GM12873 (cell line): ENCODE results near the gene TCF12.

ENCODE experiments used
- CTCF ChIP-seq: IDR thresholded peaks from 2 replicates; pipeline ENCODE4 v1.5.1; 2012; ENCODE audit warnings: low read depth, mild to moderate bottlenecking, moderate library complexity, low read length, control low read depth; ENCODE audit not compliant: insufficient read depth; ENCODE audit errors: missing control alignments

Gene TCF12

GRCh38 chr15:57321973-57322601 is 403.6 kb downstream of the TCF12 start:
- TF ChIP-seq CTCF, result no peak

DNA sequence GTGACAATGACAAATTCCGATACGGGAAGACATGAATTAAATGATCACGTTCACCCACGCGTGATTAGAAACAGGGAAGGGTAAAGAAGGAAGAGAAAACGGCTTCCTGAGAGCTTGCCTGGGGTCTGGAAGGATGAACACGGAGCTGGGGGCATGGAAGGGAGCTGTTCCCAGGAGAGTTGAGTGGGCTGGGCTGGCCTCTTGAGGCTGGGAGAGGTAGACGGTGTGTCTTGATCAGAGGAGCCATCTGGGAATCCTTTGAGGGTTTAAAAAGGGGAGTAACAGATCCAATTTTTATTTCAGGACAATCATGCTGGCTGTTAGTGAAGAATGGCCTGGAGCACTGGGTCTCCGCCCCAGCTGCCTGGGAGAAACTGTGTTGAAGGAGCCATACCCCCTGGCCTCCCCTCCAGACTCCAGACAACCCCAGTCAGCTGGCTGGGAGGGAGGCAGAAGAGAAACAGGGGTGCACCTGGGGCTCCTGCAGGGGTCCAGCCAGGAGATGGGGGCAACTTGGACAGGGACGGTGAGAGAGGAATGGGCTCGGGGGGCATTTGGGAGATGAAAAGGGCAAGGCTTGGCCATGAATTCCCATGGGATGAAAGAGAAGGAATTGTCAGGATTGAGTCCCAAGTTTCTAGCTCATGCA is 404.3 kb downstream of the TCF12 start:
- no peak for TF ChIP-seq CTCF

- TF ChIP-seq CTCF, result no peak
Observed at GRCh38 chr15:57323299-57323805, 404.9 kb downstream of the TCF12 start.

GRCh38 chr15:57323806-57324589 is 405.6 kb downstream of the TCF12 start:
- TF ChIP-seq CTCF, result no peak

DNA sequence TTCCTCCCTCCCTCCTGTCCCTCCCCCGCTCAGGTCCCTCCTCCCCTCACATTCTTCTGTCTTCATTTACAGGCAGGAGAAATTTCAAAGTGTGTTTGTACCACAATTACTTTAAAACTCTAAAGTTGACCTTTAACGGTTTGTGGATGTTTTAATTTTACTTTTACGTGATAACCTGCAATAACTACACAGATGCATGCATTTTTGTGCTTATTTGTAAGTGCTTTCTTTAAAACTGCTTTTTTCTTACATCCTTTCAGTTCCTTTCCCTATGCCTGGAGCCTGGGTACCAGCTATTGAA is 406.1 kb downstream of the TCF12 start:
- TF ChIP-seq CTCF, result no peak

GRCh38 chr15:57324944-57325679 is 406.7 kb downstream of the TCF12 start:
- no peak for TF ChIP-seq CTCF

- no peak for TF ChIP-seq CTCF
Observed at GRCh38 chr15:57326196-57326595, 407.8 kb downstream of the TCF12 start.
